ENCODE data around the gene EP400. TPM values are rescaled to one million over a fixed set of nuclear protein-coding genes. Genes with fewer than 3 reads are reported as not detected.

EP400 gene
- total RNA-seq, 1 donor from 2014 or later, result 85.8 TPM

- DNase-seq, result no peak
- H3K4me1 Mint-ChIP-seq (ENCODE audit: low read depth, unreplicated experiment), result no peaks in the 10 kb centered on the region
- H3K27me3 Mint-ChIP-seq (ENCODE audit: unreplicated experiment), result no peaks in the 10 kb centered on the region
- no peak overlapping the region for H3K4me3 Mint-ChIP-seq (ENCODE audit: unreplicated experiment)
- TF ChIP-seq CTCF (IDR thresholded peaks at IDR 0.05; ENCODE audit: partially characterized antibody, unreplicated experiment), result no peak
- H3K36me3 Mint-ChIP-seq (ENCODE audit: unreplicated experiment), result no peaks in the 10 kb centered on the region
- H3K9me3 Mint-ChIP-seq (ENCODE audit: unreplicated experiment), result peaks cover 4% of the 10 kb centered on the region
- H3K27ac Mint-ChIP-seq (ENCODE audit: unreplicated experiment), result no peak overlapping the region
These were observed 8.4 kb upstream of the EP400 start for GRCh38 chr12:131941116-131941986.

GRCh38 chr12:131941987-131942341, 7.8 kb upstream of the EP400 start:
- no peak overlapping the region for H3K4me3 Mint-ChIP-seq (ENCODE audit: unreplicated experiment)
- DNase-seq, result no peak
- H3K27me3 Mint-ChIP-seq (ENCODE audit: unreplicated experiment), result no peaks in the 10 kb centered on the region
- H3K4me1 Mint-ChIP-seq (ENCODE audit: low read depth, unreplicated experiment), result no peaks in the 10 kb centered on the region
- no peak for TF ChIP-seq CTCF (IDR thresholded peaks at IDR 0.05; ENCODE audit: partially characterized antibody, unreplicated experiment)
- H3K36me3 Mint-ChIP-seq (ENCODE audit: unreplicated experiment), result no peaks in the 10 kb centered on the region
- no peak overlapping the region for H3K27ac Mint-ChIP-seq (ENCODE audit: unreplicated experiment)
- peaks cover 4% of the 10 kb centered on the region for H3K9me3 Mint-ChIP-seq (ENCODE audit: unreplicated experiment)

GRCh38 chr12:131942671-131943070, 7.1 kb upstream of the EP400 start:
- Mint-ChIP-seq H3K27ac (ENCODE audit: unreplicated experiment) (no peak overlapping the region), H3K9me3 (ENCODE audit: unreplicated experiment) (peaks cover 4% of the 10 kb centered on the region), H3K4me3 (ENCODE audit: unreplicated experiment) (no peak overlapping the region), H3K4me1 (ENCODE audit: low read depth, unreplicated experiment) (no peaks in the 10 kb centered on the region), H3K27me3 (ENCODE audit: unreplicated experiment) (no peaks in the 10 kb centered on the region), H3K36me3 (ENCODE audit: unreplicated experiment) (no peaks in the 10 kb centered on the region)
- no peak for DNase-seq
- TF ChIP-seq CTCF (IDR thresholded peaks at IDR 0.05; ENCODE audit: partially characterized antibody, unreplicated experiment), result no peak

- DNase-seq, result no peak
- TF ChIP-seq CTCF (IDR thresholded peaks at IDR 0.05; ENCODE audit: partially characterized antibody, unreplicated experiment), result no peak
- H3K4me1 Mint-ChIP-seq (ENCODE audit: low read depth, unreplicated experiment), result no peaks in the 10 kb centered on the region
- peaks cover 4% of the 10 kb centered on the region for H3K9me3 Mint-ChIP-seq (ENCODE audit: unreplicated experiment)
- no peak overlapping the region for H3K4me3 Mint-ChIP-seq (ENCODE audit: unreplicated experiment)
- H3K36me3 Mint-ChIP-seq (ENCODE audit: unreplicated experiment), result no peaks in the 10 kb centered on the region
- H3K27me3 Mint-ChIP-seq (ENCODE audit: unreplicated experiment), result no peaks in the 10 kb centered on the region
- no peak overlapping the region for H3K27ac Mint-ChIP-seq (ENCODE audit: unreplicated experiment)
These were observed 6.4 kb upstream of the EP400 start for GRCh38 chr12:131943389-131943788.

GRCh38 chr12:131943876-131944275, 5.9 kb upstream of the EP400 start:
- H3K27ac Mint-ChIP-seq (ENCODE audit: unreplicated experiment), result no peak overlapping the region
- no peaks in the 10 kb centered on the region for H3K27me3 Mint-ChIP-seq (ENCODE audit: unreplicated experiment)
- no peak for TF ChIP-seq CTCF (IDR thresholded peaks at IDR 0.05; ENCODE audit: partially characterized antibody, unreplicated experiment)

More at GRCh38 chr12:131943876-131944275, 5.9 kb upstream of the EP400 start:
- no peak for DNase-seq
- Mint-ChIP-seq H3K36me3 (ENCODE audit: unreplicated experiment) (no peaks in the 10 kb centered on the region), H3K4me3 (ENCODE audit: unreplicated experiment) (no peak overlapping the region), H3K4me1 (ENCODE audit: low read depth, unreplicated experiment) (no peaks in the 10 kb centered on the region), H3K9me3 (ENCODE audit: unreplicated experiment) (peaks cover 4% of the 10 kb centered on the region)
